Pons (tissue), 1 donor: Measurements from ENCODE around the gene SBF1.
A peak's percentile ranks its signal among the peaks of the same experiment; 100 is the strongest.

ENCODE experiments used
- DNase-seq: peaks from one replicate; pipeline ENCODE4 v3.0.0-alpha.2; 2016; ENCODE audit warnings: low spot score

The SBF1 gene

DNA sequence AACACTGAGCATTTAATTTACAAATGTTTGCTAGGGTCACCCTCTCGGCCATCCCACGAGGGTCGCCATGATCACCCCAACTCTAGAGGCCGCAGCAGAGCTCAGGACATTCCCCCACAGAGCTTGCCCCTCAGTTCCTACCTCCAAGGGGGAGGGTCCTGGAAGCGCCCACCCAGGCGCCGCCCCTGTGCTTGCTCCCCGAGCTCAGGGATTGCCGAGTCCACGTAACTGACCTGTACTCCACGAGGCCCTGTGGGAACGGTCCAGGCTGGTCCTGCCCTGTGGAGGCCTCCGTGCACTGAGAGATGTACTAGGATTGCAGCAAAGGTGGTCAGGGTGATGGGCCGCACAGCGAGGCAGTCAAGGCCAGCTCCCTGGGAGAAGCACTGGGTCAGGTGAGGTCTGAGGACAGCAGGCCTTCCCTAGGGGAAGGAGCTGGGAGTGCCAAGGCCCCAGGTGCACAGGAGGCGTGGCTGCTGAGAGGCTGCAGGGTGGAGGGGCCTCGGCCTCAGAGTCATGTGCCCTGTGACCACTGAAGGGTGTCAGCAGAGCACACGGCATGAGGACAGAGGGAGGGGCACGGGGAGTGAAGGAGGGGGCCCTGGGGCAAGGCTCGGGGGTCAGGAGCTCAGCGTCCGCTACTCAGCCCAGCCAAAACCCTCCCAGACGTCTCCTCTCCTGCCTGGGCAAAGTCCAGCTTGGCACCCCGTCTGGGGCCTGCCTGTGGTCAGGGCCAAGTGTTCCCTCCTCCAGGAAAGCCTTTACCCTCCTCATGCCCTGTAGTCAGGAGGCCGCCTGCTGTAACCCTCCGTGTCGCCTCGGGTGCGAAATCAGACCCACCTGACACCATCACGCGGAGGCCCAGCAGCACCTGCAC, 9.4 kb upstream of the SBF1 start:
- DNase-seq: no peak

- no peak for DNase-seq
Observed at GRCh38 chr22:50483556-50483955, 8.7 kb upstream of the SBF1 start.

- no peak for DNase-seq
Observed at GRCh38 chr22:50483106-50483505, 8.3 kb upstream of the SBF1 start.

DNA sequence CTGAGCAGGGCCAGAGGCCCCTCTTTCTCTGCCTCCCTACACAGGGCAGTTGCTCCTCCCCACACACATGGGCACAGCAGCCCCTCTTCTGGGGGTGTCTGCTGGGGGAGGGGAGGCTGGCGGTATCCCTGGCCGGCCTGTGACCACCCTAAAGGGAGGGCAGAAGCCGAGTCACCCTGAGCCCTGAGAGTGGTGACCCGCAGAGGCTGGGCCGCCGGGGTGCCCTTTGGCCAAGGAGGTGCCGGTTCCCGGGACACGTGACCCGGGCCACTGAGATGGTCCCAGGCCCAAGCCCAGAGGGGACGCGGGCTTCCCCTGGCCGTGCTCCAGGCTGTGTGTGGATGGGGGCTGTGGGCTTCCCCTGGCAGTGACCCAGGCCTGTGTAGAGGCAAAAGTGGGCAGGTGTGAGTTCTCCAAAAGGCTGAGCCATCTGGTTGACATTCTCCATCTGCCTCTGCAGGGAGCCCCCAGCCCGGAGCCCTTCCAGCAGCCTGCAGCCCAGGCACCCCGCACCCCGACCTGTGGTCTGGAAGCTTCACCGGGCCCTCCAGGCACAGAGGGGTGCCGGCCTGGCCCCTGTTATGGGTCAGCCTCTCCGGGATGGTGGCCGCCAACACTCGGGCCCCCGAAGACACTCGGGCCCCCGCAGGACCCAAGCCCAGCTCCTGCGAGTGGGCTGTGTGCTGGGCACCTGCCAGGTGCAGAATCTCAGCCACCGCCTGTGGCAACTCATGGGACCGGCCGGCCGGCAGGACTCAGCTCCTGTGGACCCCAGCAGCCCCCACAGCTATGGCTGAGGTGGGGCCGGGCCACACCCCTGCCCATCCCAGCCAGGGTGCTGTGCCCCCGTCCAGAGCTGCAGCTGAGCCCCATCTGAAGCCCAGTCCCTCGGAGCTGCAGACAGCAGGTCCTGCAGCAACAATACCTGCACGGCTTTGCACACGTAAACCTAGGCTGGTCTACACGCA, 7.6 kb upstream of the SBF1 start:
- no peak for DNase-seq

GRCh38 chr22:50481440-50482106, 6.7 kb upstream of the SBF1 start, which contains the start of gene ADM2:
Gene ADM2 (plus strand): TSS chr22:50481543. CDS start chr22:50481848, 305 bp downstream.
- no peak for DNase-seq

- DNase-seq: no peak
Observed at GRCh38 chr22:50481045-50481439, 6.2 kb upstream of the SBF1 start.

GRCh38 chr22:50479721-50480120, 4.9 kb upstream of the SBF1 start:
- DNase-seq: no peak

- DNase-seq: no peak
Observed at GRCh38 chr22:50477923-50478322, 3.1 kb upstream of the SBF1 start.

DNA sequence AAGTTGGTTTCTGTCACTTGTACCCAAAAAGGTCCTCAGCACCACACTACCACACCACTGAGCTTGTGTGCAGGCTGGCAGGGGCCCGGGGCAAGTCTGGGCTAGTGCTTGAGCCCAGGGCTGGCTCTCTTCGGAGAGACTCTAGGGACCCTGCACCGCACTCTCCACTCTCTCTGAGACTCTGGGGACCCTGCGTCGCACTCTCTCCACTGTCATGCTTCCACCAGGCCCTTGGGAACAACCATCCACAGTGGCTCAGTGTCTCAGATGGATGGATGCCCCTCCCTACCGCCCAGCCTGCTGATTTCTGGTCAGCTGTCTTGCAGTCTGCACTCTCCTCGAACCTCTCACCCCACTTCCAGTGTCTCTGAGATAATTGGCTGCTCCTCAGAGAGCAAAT, 2.0 kb upstream of the SBF1 start:
- no peak for DNase-seq

GRCh38 chr22:50475652-50476002, 792 bp upstream of the SBF1 start:
- no peak for DNase-seq

GRCh38 chr22:50473855-50474671, 772 bp downstream of the SBF1 start:
- DNase-seq: no peak

DNA sequence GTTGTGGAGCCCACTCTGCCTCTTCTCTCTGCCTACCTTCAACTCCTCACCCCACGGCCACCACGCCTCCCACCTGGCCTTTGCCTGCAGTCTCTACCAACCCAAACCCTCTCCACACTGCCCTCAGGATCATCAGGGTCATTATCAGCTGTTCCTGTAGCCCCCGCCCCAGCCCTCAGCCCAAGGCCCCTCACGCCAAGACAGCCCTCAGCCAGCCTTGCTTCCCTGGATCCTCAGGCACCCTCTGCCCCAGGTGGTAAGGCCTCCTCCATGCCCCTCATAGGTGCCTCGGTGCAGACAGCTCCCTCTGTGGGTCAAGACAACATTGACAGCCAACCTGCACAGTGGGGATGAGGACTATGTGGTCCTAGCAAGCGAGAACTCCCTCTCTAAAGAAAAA, 1.7 kb downstream of the SBF1 start:
- DNase-seq: no peak

- DNase-seq: no peak
Observed at GRCh38 chr22:50471962-50472361, 2.9 kb downstream of the SBF1 start.

- DNase-seq: peak; percentile 80
Observed at GRCh38 chr22:50471197-50471847, 3.5 kb downstream of the SBF1 start.

GRCh38 chr22:50470491-50470890, 4.3 kb downstream of the SBF1 start:
- no peak for DNase-seq

DNA sequence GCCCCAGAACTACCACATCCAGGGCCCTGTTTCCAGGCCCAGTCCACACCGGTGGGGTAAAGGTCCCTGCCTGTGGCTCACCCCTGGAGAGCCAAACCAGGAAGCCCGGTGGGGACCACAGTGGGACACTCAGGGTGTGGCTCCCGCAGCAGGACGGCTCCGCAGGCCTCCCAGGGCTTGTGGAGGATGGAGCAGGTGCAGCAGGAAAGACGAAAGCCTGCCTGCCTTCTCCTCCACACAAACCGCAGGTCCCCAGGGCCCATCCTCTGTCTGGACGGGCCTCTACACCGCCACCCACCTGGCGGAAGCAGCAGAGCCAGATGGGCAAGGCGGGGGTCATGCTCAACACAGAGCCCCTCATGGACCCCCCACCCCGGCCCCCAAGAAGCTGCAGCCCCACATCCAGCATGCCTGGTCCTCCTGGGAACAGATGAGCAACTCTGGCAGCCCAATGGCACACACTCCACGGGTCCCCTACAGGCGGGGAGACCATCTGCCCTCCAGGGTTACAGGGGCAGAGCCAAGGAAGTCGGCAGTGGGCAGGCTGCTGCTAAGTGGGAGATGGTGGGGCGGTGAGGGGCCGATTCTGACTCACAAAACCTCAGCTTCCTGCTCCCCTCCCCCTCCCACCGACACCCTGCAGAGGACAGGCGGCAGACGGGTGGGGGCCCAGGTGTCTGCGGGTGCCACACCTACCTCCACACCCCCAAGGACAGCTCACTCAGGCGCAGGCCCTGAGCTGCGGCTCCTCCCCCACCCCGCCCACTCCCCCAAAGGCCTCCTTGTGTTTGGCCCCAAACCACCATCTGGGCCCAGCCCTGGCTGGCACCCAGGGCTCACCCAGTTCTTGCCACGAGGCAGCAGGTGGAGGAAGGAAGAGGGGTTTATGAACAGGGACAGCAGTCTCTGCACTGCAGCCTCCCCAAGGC, 5.2 kb downstream of the SBF1 start:
- no peak for DNase-seq

DNA sequence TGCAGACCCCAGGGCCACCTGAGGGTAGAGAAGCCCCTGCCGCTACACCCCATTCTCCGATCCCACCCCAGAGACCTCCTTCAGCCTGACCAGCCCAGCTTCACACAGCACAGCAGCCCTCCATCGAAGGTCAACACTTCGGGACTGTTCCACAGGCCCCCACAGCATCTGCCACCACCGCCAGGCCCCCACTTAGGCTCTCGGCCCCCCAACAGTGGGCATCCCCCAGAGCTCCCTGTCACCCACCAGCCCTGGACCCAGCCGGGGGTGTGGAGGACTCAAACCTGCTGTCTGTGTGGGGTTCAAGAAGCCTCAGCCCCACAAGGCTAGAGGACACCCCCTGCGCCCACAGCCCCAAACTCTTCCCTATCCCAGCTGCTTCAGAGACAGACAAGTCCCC, 6.2 kb downstream of the SBF1 start:
- DNase-seq: no peak

GRCh38 chr22:50467773-50468440, 6.9 kb downstream of the SBF1 start:
- DNase-seq: no peak

DNA sequence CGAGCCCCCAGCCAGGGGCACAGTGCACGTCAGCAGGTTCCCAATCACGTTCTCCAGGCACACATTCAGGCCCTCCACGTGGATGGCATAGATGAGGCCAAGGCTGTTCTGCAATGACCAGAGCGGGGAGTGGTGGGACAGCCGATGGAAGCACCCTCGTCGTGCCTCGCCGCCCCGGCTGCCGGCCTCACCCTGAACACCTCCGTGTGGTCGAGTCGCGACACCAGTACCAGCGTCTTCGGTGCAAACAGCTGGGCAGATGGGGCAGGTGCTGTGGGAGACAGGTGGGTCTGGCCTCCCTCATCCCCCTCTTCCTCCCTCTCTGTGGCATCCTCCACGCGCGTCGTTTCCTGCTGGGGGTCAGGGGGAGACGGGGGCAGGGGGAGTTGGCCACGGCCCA, 7.5 kb downstream of the SBF1 start:
- no peak for DNase-seq
